ENCODE data around the gene CYCS. TPM values are rescaled to one million over a fixed set of nuclear protein-coding genes. Genes with fewer than 3 reads are reported as not detected.
"Not testable (repeated sequence)": the region's sequence is repeated elsewhere in the genome, so short reads cannot be mapped to it uniquely, and the experiment has no call there.

Gene CYCS
- total and polyA plus RNA-seq, 3 donors from 2014 or later: 32.0 to 127 (median 38.5) TPM

DNA sequence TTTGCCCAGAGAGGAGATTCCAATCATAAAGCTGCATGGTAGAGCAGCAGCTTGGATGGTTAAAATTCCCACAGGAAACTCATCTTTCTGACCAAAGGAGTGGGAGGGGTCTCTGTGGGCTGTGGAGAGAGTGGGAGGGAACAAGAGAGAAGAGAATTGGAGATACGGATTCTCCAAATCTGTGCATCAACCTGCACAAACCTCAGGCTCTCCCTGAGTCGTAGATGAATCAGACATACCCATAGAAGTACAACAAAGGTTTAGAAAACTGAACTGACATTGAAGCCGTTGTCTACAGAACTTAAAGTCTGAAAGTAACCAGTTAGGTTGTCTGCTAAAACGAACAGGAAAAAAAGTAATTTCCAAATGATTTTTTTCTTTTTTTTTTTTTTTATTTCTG, 41.9 kb downstream of the CYCS start:
- WGBS, 2 donors: 78% methylated on average over 4 of the region's 4 CpGs
- Histone ChIP-seq H3K9me3 (no peaks in the 10 kb centered on the region), H3K36me3 (ENCODE audit: low read depth, missing control alignments) (no peaks in the 10 kb centered on the region), H3K4me3 (no peak overlapping the region), H3K27ac (no peak overlapping the region), H3K4me1 (no peaks in the 10 kb centered on the region), H3K27me3 (no peaks in the 10 kb centered on the region)
- DNase-seq: no peak
- TF ChIP-seq POLR2A (IDR thresholded peaks at IDR 0.05) (no peak), CTCF (IDR thresholded peaks at IDR 0.05) (no peak)
- intact Hi-C loops (cut with DNase I; ENCODE audit: low total_unique reads): no loop called here

DNA sequence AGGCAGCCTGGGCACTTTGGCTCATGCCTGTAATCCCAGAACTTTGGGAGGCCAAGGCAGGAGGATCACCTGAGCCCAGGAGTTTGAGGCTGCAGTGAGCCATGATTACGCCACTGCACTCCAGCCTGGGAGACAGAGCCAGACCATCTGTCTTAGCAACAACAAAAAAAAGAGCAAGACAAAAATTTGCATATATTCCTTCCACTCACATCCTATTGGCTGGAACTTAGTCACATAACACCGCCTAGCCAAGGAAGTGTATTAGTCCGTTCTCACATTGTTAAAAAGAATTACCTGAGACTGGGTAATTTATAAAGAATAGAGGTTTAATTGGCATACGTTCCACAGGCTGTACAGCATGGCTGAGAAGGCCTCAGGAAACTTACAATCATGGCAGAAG, 43.0 kb downstream of the CYCS start:
- DNase-seq; H3K4me1 ChIP-seq; intact Hi-C loops (cut with DNase I; ENCODE audit: low total_unique reads); H3K9me3 ChIP-seq; H3K4me3 ChIP-seq; H3K36me3 ChIP-seq (ENCODE audit: low read depth, missing control alignments); H3K27ac ChIP-seq; H3K27me3 ChIP-seq: not testable (repeated sequence)
- 61 to 86% methylated on average over 4 of the region's 4 CpGs for WGBS, 2 donors

- no peak for DNase-seq
- intact Hi-C loops (cut with DNase I; ENCODE audit: low total_unique reads): no loop called here
These were observed 48.0 kb downstream of the CYCS start for GRCh38 chr7:25077096-25077495.

DNA sequence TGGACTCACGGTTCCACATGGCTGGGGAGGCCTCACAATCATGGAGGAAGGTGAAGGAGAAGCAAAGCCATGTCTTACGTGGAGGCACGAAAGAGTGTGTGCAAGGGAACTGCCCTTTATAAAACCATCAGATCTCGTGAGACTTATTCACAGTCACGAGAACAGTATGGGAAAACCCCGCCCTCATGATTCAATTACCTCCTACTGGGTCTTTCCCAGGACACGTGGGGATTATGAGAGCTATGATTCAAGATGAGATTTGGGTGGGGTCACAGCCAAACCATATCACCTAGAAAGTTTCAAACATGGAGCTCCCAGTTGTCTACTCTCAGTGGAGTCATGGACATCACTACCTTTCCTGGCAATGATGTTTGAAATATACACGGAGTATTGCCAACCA, 49.6 kb downstream of the CYCS start:
- Histone ChIP-seq H3K36me3 (ENCODE audit: low read depth, missing control alignments) (no peaks in the 10 kb centered on the region), H3K4me3 (no peak overlapping the region), H3K27me3 (no peaks in the 10 kb centered on the region), H3K9me3 (no peaks in the 10 kb centered on the region), H3K27ac (no peak overlapping the region), H3K4me1 (no peaks in the 10 kb centered on the region)
- intact Hi-C loops (cut with DNase I; ENCODE audit: low total_unique reads): no loop called here
- WGBS, 2 donors: 84 to 88% methylated on average over 8 of the region's 8 CpGs
- TF ChIP-seq CTCF (IDR thresholded peaks at IDR 0.05) (no peak), POLR2A (IDR thresholded peaks at IDR 0.05) (no peak)
- DNase-seq: no peak

More at GRCh38 chr7:25077096-25077495, 48.0 kb downstream of the CYCS start:
- H3K27ac ChIP-seq: no peak overlapping the region
- no peaks in the 10 kb centered on the region for H3K36me3 ChIP-seq (ENCODE audit: low read depth, missing control alignments)
- no peaks in the 10 kb centered on the region for H3K9me3 ChIP-seq
- 83 to 88% methylated on average over 4 of the region's 4 CpGs for WGBS, 2 donors
- H3K4me3 ChIP-seq: no peak overlapping the region
- TF ChIP-seq CTCF (IDR thresholded peaks at IDR 0.05) (no peak), POLR2A (IDR thresholded peaks at IDR 0.05) (no peak)
- no peaks in the 10 kb centered on the region for H3K4me1 ChIP-seq
- H3K27me3 ChIP-seq: no peaks in the 10 kb centered on the region

DNA sequence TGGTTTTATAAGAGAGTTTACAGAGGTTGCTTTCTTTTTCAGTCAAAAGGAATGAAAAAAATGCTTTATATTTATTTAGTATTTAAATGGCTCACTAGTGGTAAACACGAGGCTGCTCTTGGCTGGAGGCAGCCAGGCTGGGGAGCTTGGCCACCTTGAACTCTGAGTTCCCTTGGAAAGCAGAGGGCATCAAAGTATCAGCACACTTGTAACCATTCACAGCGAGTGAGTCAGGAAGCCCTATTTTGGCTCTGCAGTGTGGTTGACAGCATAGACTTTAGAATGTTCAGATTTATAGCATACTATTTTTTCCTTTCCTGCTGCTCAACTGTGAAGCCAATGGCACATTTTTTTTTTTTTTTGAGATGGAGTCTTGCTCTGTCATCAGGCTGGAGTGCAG, 51.6 kb downstream of the CYCS start:
- TF ChIP-seq POLR2A (IDR thresholded peaks at IDR 0.05): no peak
- TF ChIP-seq CTCF (IDR thresholded peaks at IDR 0.05): no peak
- Histone ChIP-seq H3K4me3 (no peak overlapping the region), H3K27me3 (no peaks in the 10 kb centered on the region), H3K27ac (no peak overlapping the region), H3K9me3 (no peaks in the 10 kb centered on the region), H3K4me1 (no peaks in the 10 kb centered on the region), H3K36me3 (ENCODE audit: low read depth, missing control alignments) (no peaks in the 10 kb centered on the region)
- intact Hi-C loops (cut with DNase I; ENCODE audit: low total_unique reads): no loop called here
- WGBS, 2 donors: 16 to 20% methylated on average over 2 of the region's 2 CpGs
- DNase-seq: peak; percentile 42

Other genes starting within 250 kb of the CYCS start
- gene OSBPL3, start 145.1 kb downstream of the CYCS start, total RNA-seq: 1 to 10 TPM; 6.9 to 9.4 TPM
- 5.6 TPM for gene OSBPL3, start 145.1 kb downstream of the CYCS start, polyA plus RNA-seq (ENCODE audit: insufficient read depth, low read depth, low replicate concordance)
- not detected for gene NPVF, start 103.2 kb upstream of the CYCS start, total RNA-seq
- not detected for gene NPVF, start 103.2 kb upstream of the CYCS start, polyA plus RNA-seq (ENCODE audit: insufficient read depth, low read depth, low replicate concordance)